Heart right ventricle (tissue), 16 donors: Measurements from ENCODE around the gene SSBP2. TPM values are rescaled to one million over a fixed set of nuclear protein-coding genes. Genes with fewer than 3 reads are reported as not detected.

Experiments used
- ATAC-seq, 8 donors: fragments of 200-7000 bp; cut with Tn5 transposase; one replicate each; pipeline ENCODE4 v1.9.1; 2020; ENCODE audit warnings: mild to moderate bottlenecking in 8 of 8, moderate library complexity in 8 of 8, moderate number of reproducible peaks in 1 of 8
- DNase-seq, 2 donors: peaks; one replicate each; pipeline ENCODE4 v3.0.0-alpha.2; 2020
- H3K27ac ChIP-seq, 10 donors: fragments of 200-600 bp; sonication (generic) in 2 of 10; one replicate each; pipeline versions ENCODE4 v1.5.0 to v1.8.0; 2020 to 2022; ENCODE audit warnings: mild to moderate bottlenecking in 3 of 10
- H3K27me3 ChIP-seq, 7 donors: fragments of 200-600 bp; one replicate each; pipeline ENCODE4 v1.8.0; 2021 to 2022; ENCODE audit warnings: mild to moderate bottlenecking in 2 of 7
- H3K36me3 ChIP-seq, 9 donors: fragments of 200-600 bp; sonication (generic) in 1 of 9; one replicate each; pipeline versions ENCODE4 v1.5.0 to v1.8.0; 2020 to 2022; ENCODE audit warnings: mild to moderate bottlenecking in 2 of 9
- H3K4me1 ChIP-seq, 9 donors: fragments of 200-600 bp; sonication (generic) in 1 of 9; one replicate each; pipeline versions ENCODE4 v1.5.0 to v1.8.0; 2020 to 2022; ENCODE audit warnings: mild to moderate bottlenecking in 4 of 9
- H3K4me3 ChIP-seq, 10 donors: fragments of 200-600 bp; sonication (generic) in 2 of 10; one replicate each; pipeline versions ENCODE4 v1.5.0 to v1.8.0; 2020 to 2022; ENCODE audit warnings: mild to moderate bottlenecking in 7 of 10, moderate library complexity in 2 of 10
- H3K9me3 ChIP-seq, 11 donors: fragments of 200-600 bp in 10 of 11; sonication (generic) in 2 of 11; one replicate each; pipeline versions ENCODE4 v1.5.0 to v1.8.0; 2013 to 2022; ENCODE audit warnings: mild to moderate bottlenecking in 2 of 11, control low read depth in 1 of 11, moderate library complexity in 1 of 11
- whole genome bisulfite sequencing, 2 donors: extraction: QIAGEN DNeasy Blood & Tissue Kit; methylation state at CpG; one replicate each; pipeline ENCODE4 v1.1.7; 2013; ENCODE audit warnings: inconsistent platforms in 1 of 2; 5-methylcytosine and 5-hydroxymethylcytosine counted together
- intact Hi-C, 10 donors: fragments of 100-400 bp; cut with DNase I; formaldehyde crosslinking; loops; one replicate each; pipeline versions ENCODE4 v1.11.1 to v1.14.2; 2022
- long read RNA-seq, 3 donors: library from polyadenylated mRNA; unstranded; transcript quantifications; one replicate each; pipeline ENCODE4 v2.0.0, GENCODE V29; 2020 to 2021
- polyA plus RNA-seq, 2 donors: library from polyadenylated mRNA; stranded (reverse); fragments of 200-250 nt; gene quantifications; one replicate each; pipeline ENCODE4 v1.2.3, GENCODE V29; 2013
- total RNA-seq, 10 donors: library from RNA; stranded (reverse); fragmentation: NEBNext Ultra II Directional in 3 of 10; extraction: Animal tissue kit (Norgen Biotek cat#: 25700) in 3 of 10; gene quantifications; one replicate each; pipeline versions ENCODE4 v1.2.1 to v1.2.4, GENCODE V29; 2021 to 2023
- TF ChIP-seq, protein P1 (sequence below), 9 donors: fragments of 200-600 bp; sonication (generic) in 2 of 9; IDR thresholded peaks; one replicate each; pipeline versions ENCODE4 v1.5.0 to v1.8.0; 2021 to 2022; ENCODE audit warnings: antibody characterized with exemption in 9 of 9, mild to moderate bottlenecking in 5 of 9, moderate library complexity in 1 of 9
- donor health status: Arrhythmogenic right ventricular cardiomyopathy.
- donor health status: ischemic (EF 13 %, LVEDD 7.1; RV severe dilation, severe dysfunction).
- donor health status: healthy with polysubstance abuse.
- donor health status: DM: no; HTN: yes; CAD: no.
- donor health status: DM: no; HTN: no; CAD: no.
- donor health status: ischemic (EF 25% LVEDD 6.9; RV normal size, moderate dysfunction).
- donor health status: ischemic (EF 25% LVEDD 5.7; RV mildly dilated, moderate dysfunction).
- donor health status: healthy.
- donor health status: DM: yes; HTN: yes; CAD: no.
- donor health status: Ischemic cardiomyopathy.
- donor health status: ischemic (EF 35%, LVEDD 5.7; RV mildly dilated, moderate dysfunction).
- donor health status: nonischemic (EF 11% LVEDD 7.7; RV severe dilation, severe dysfunction).
- donor health status: DM: yes; HTN: yes; CAD: no.
- donor health status: PGD.
- donor health status: ischemic (EF 29% LVEDD 5.4; RV normal size, mild dysfunction).
- donor health status: nonischemic (EF 23%, LVEDD 6.1; RV moderate dilation, normal function).

Gene SSBP2
- total RNA-seq (10 to 100 TPM; 30.0 to 85.9 (median 56.2) TPM), polyA plus RNA-seq (10 to 100 TPM; 24.2 to 49.6 TPM)
- long read RNA-seq, donor 1, full-length matches to known transcripts, result 29 of 36 reads
- long read RNA-seq, donor 1, partial matches to known transcripts, result 3 of 36 reads
- long read RNA-seq, donor 1, other reads (novel, unspliced or antisense), result 4 of 36 reads
- long read RNA-seq, donor 2, full-length matches to known transcripts, result 31 of 44 reads
- long read RNA-seq, donor 2, partial matches to known transcripts, result 3 of 44 reads
- long read RNA-seq, donor 2, other reads (novel, unspliced or antisense), result 10 of 44 reads
- long read RNA-seq, donor 3, full-length matches to known transcripts, result 51 of 66 reads
- long read RNA-seq, donor 3, partial matches to known transcripts, result 5 of 66 reads
- long read RNA-seq, donor 3, other reads (novel, unspliced or antisense), result 10 of 66 reads

DNA sequence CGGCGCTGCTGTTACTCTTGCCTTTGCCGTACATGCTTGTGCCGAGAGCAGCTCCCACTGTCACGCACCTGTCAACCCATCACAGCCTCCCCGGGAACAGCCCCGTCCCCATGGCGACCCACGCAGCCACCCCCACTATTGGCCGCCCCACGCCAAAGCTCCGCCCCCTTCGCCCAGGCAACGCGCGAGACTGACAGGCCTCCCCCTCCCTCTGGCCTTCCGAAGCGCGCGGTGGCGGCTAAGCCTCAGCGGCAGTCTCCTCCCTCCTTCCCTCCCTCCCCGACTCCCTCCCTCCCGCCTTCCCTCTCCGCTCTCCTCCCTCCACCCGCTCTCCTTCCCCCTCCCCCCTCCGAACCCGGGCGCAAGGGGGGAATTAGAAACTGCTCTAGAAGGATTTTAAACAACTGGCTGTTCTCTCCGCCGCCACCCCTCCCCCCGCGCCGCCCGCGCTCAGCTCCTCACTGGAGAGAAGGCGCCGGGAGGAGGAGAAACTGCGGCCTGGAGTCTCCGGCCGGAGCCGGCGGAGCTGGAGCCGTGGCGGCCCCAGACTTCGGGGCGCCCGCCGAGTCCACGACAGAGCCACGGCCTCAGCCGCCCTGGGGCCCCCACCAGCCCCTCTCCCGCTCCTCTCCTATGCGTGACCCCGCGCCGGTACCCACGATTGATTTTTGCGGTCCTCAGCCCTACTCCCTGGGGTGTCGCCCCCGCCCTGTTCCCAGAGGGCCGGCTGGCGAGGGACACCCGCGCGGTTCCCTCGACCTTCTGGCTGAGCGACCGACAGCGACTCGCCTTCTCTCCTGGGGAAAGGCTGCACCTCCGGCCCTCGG lies at the start of gene SSBP2:
Gene SSBP2 (minus strand): TSS at position 89 of the 827 bp plus-strand sequence. CDS start 55 bp downstream, at position 34.
- ATAC-seq (peak; percentile 93 to 98 (median 97)), DNase-seq (peak; percentile 100)
- TF ChIP-seq, protein P1, sequence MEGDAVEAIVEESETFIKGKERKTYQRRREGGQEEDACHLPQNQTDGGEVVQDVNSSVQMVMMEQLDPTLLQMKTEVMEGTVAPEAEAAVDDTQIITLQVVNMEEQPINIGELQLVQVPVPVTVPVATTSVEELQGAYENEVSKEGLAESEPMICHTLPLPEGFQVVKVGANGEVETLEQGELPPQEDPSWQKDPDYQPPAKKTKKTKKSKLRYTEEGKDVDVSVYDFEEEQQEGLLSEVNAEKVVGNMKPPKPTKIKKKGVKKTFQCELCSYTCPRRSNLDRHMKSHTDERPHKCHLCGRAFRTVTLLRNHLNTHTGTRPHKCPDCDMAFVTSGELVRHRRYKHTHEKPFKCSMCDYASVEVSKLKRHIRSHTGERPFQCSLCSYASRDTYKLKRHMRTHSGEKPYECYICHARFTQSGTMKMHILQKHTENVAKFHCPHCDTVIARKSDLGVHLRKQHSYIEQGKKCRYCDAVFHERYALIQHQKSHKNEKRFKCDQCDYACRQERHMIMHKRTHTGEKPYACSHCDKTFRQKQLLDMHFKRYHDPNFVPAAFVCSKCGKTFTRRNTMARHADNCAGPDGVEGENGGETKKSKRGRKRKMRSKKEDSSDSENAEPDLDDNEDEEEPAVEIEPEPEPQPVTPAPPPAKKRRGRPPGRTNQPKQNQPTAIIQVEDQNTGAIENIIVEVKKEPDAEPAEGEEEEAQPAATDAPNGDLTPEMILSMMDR (IDR thresholded peaks at IDR 0.05), result peak in 1 of 9 donors; percentile 9
- no peaks in the 10 kb centered on the region for H3K27me3 ChIP-seq
- no peaks in the 10 kb centered on the region for H3K9me3 ChIP-seq
- WGBS, 2 donors, result 1% methylated on average over 63 to 73 of the region's 73 CpGs
- intact Hi-C loops, result loop anchor here in 8 of 10 donors (1.0 to 10.0 kb wide), 14 partner anchors 36 to 414 kb away; partner anchors contain the start of gene ATG10 (in 5 of the 8)
- H3K27ac ChIP-seq, result peak within 1 kb of the TSS; percentile 94 to 100 (median 99)
- peak within 1 kb of the TSS; percentile 50 to 89 (median 84) for H3K4me3 ChIP-seq
- H3K36me3 ChIP-seq, result no peaks in the 10 kb centered on the region
- peaks cover 0 to 72% (median 45%) of the 10 kb centered on the region in 9 donors for H3K4me1 ChIP-seq

DNA sequence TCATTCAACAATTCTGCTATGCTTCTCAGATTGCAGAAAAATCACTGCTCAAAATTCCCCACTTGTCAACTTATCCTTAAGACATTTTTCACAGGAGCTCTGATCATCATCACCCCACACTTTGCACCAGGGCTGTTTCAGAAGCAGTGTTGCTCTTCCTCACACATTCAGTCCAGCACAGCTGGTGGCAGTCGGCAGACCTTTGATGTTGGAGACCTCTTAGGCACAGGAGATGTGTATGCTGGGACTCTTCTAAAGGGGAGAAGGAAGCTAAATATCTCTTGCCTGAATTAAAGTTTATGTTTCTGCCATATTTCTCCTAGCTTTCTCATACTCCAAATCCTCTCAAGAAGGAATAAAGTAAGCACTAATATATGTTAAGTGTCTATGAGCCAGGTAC lies 44.8 kb upstream of the SSBP2 start:
- TF ChIP-seq, protein P1 (IDR thresholded peaks at IDR 0.05), result no peak
- no peaks in the 10 kb centered on the region for H3K9me3 ChIP-seq
- no peaks in the 10 kb centered on the region for H3K36me3 ChIP-seq
- intact Hi-C loops, result loop anchor here in 1 of 10 donors (5.0 kb wide), 1 partner anchor 47 kb away; no protein-coding TSS in a partner anchor
- no peak for DNase-seq
- ATAC-seq, result no peak
- H3K4me3 ChIP-seq, result no peak overlapping the region
- WGBS, 2 donors, result 81 to 82% methylated on average over 1 of the region's 1 CpG
- H3K27me3 ChIP-seq, result no peaks in the 10 kb centered on the region
- H3K4me1 ChIP-seq, result peaks cover 3 to 18% (median 11%) of the 10 kb centered on the region in 9 donors
- no peak overlapping the region for H3K27ac ChIP-seq

GRCh38 chr5:81794226-81794625 lies 43.3 kb upstream of the SSBP2 start:
- Histone ChIP-seq H3K4me1 (peaks cover 3 to 18% (median 11%) of the 10 kb centered on the region in 9 donors), H3K36me3 (no peaks in the 10 kb centered on the region), H3K4me3 (no peak overlapping the region), H3K27ac (peak overlapping the region in 1 of 10 donors; percentile 8), H3K27me3 (no peaks in the 10 kb centered on the region), H3K9me3 (no peaks in the 10 kb centered on the region)
- ATAC-seq (peak in 3 of 8 donors; percentile 42 to 89 (median 73)), DNase-seq (no peak)
- TF ChIP-seq, protein P1 (IDR thresholded peaks at IDR 0.05), result no peak
- intact Hi-C loops, result loop anchor here in 3 of 10 donors (5.0 kb wide), 2 partner anchors 38 to 53 kb away; no protein-coding TSS in a partner anchor
- 15 to 24% methylated on average over 4 of the region's 4 CpGs for WGBS, 2 donors

- H3K27me3 ChIP-seq, result no peaks in the 10 kb centered on the region
- 94 to 96% methylated on average over 9 of the region's 9 CpGs for WGBS, 2 donors
- H3K4me3 ChIP-seq, result no peak overlapping the region
- intact Hi-C loops, result loop anchor here in 3 of 10 donors (5.0 kb wide), 2 partner anchors 42 to 57 kb away; no protein-coding TSS in a partner anchor
- H3K27ac ChIP-seq, result no peak overlapping the region
- H3K36me3 ChIP-seq, result no peaks in the 10 kb centered on the region
- ATAC-seq (no peak), DNase-seq (no peak)
- peaks cover 3 to 44% (median 34%) of the 10 kb centered on the region in 9 donors for H3K4me1 ChIP-seq
- TF ChIP-seq, protein P1 (IDR thresholded peaks at IDR 0.05), result no peak
- H3K9me3 ChIP-seq, result no peaks in the 10 kb centered on the region
Measured at GRCh38 chr5:81790336-81790735, 39.4 kb upstream of the SSBP2 start.
